K562 (cell line): Measurements from ENCODE around the gene SLC34A3. TPM values are rescaled to one million over a fixed set of nuclear protein-coding genes. Genes with fewer than 3 reads are reported as not detected.

Experiments used
- AFF1 ChIP-seq, 2 experiments: fragments of 450-650 bp; IDR thresholded peaks; 2 replicates each; pipeline ENCODE4 v1.6.1; 2018; ENCODE audit warnings: mild to moderate bottlenecking in 2 of 2, low read depth in 1 of 2; ENCODE audit not compliant: partially characterized antibody in 2 of 2
- ATF1 ChIP-seq, 2 experiments: fragments of 450-650 bp in 1 of 2; IDR thresholded peaks; 2 replicates each; pipeline ENCODE4 v1.6.1; 2016; ENCODE audit warnings: missing compliant biosample characterization in 1 of 2, missing genetic modification characterization in 1 of 2
- DACH1 ChIP-seq: fragments of 450-650 bp; IDR thresholded peaks from 2 replicates; pipeline ENCODE4 v1.6.1; 2018; ENCODE audit not compliant: partially characterized antibody
- E2F6 ChIP-seq, 2 experiments: IDR thresholded peaks; 2 replicates each; pipeline ENCODE4 v1.6.1; 2011; ENCODE audit warnings: borderline replicate concordance in 1 of 2, control low read depth in 1 of 2, low read depth in 1 of 2, low read length in 1 of 2, mild to moderate bottlenecking in 1 of 2, mixed read lengths in 1 of 2, moderate library complexity in 1 of 2; ENCODE audit not compliant: insufficient read depth in 1 of 2, insufficient read length in 1 of 2, poor library complexity in 1 of 2, severe bottlenecking in 1 of 2; ENCODE audit errors: extremely low read depth in 1 of 2
- E4F1 ChIP-seq: fragments of 250-450 bp; sonication (Bioruptor Pico); IDR thresholded peaks from 2 replicates; pipeline ENCODE4 v1.5.0; 2021; ENCODE audit warnings: mild to moderate bottlenecking, borderline replicate concordance
- ELF4 ChIP-seq: fragments of 450-650 bp; formaldehyde crosslinking; IDR thresholded peaks from 2 replicates; pipeline ENCODE4 v1.4.0; 2022; ENCODE audit warnings: missing genetic modification characterization
- LARP7 ChIP-seq: fragments of 450-650 bp; IDR thresholded peaks from 2 replicates; pipeline ENCODE4 v1.6.1; 2016
- MYC ChIP-seq, 2 experiments: fragments of 250-450 bp in 1 of 2; sonication (Bioruptor Pico) in 1 of 2; IDR thresholded peaks; 2 replicates each; pipeline versions ENCODE4 v1.5.1 to v1.6.1; 2012 to 2021; ENCODE audit warnings: low read depth in 2 of 2, borderline replicate concordance in 1 of 2, improper control_type of control experiment in 1 of 2, low read length in 1 of 2, mild to moderate bottlenecking in 1 of 2, moderate library complexity in 1 of 2
- NR1H2 ChIP-seq: sonication (generic); formaldehyde crosslinking; IDR thresholded peaks from 2 replicates; pipeline ENCODE4 v1.4.0; 2020; ENCODE audit warnings: mild to moderate bottlenecking, missing genetic modification reagents
- PHB2 ChIP-seq: fragments of 450-650 bp; IDR thresholded peaks from 2 replicates; pipeline ENCODE4 v1.6.1; 2017; ENCODE audit warnings: low read depth
- POLR2G ChIP-seq: fragments of 200-400 bp; formaldehyde crosslinking; IDR thresholded peaks from 2 replicates; pipeline ENCODE4 v1.6.1; 2017; ENCODE audit warnings: low read depth, mild to moderate bottlenecking, antibody characterized with exemption, low read length, moderate library complexity
- PREB ChIP-seq: sonication (generic); formaldehyde crosslinking; IDR thresholded peaks from 2 replicates; pipeline ENCODE4 v1.8.1; 2023; ENCODE audit warnings: mild to moderate bottlenecking, missing genetic modification reagents
- ZHX1 ChIP-seq: fragments of 150-350 bp; conservative IDR thresholded peaks from 2 replicates; pipeline ENCODE4 v1.6.1; 2014; ENCODE audit warnings: low read length
- ZNF217 ChIP-seq: sonication (generic); formaldehyde crosslinking; IDR thresholded peaks from 2 replicates; pipeline ENCODE4 v1.8.0; 2022; ENCODE audit warnings: mild to moderate bottlenecking, missing genetic modification reagents
- polyA plus RNA-seq, 8 experiments: library from polyadenylated mRNA; depleted of rRNA in 4 of 8; stranded (reverse) in 5 of 8; unstranded in 3 of 8; fragments of >200 nt; fragmentation: Nextera tagmentation in 2 of 8; fragmentation: Illumina TruSeq in 1 of 8; extraction: Ambion mirVana in 2 of 8; extraction: Trizol in 1 of 8; gene quantifications; 2 replicates each; pipeline versions ENCODE4 v1.2.1 to v1.2.3, GENCODE V29; 2011 to 2014; ENCODE audit warnings: inconsistent platforms in 1 of 8, missing spikeins in 1 of 8
- total RNA-seq, 7 experiments: library from RNA; depleted of rRNA in 6 of 7; stranded (reverse); fragments of >200 nt in 6 of 7; fragmentation: Illumina TruSeq in 2 of 7; extraction: Trizol in 2 of 7; gene quantifications; 2 replicates each; pipeline versions ENCODE4 v1.2.1 to v1.2.3, GENCODE V29; 2011 to 2021; ENCODE audit warnings: low replicate concordance in 1 of 7

SLC34A3 gene
- total and polyA plus RNA-seq, 9 of the 15 experiments (the other 6 are each of a cell fraction or from before 2014, with no cell fraction given): not detected

GRCh38 chr9:137232510-137232909, 1.8 kb downstream of the SLC34A3 start (continued):
- TF ChIP-seq AFF1 (IDR thresholded peaks at IDR 0.05; ENCODE audit: low read depth in 1 of 2, partially characterized antibody in 2 of 2) (no peak), MYC (IDR thresholded peaks at IDR 0.05; ENCODE audit: low read depth, low read length) (no peak), MYC (CRISPR knock-in tag; IDR thresholded peaks at IDR 0.05; ENCODE audit: borderline replicate concordance, low read depth) (no peak), POLR2G (peak; percentile 4; the same call in 1 of the 2 replicates), DACH1 (no peak), ELF4 (CRISPR knock-in tag) (no peak), ATF1 (CRISPR knock-in tag; IDR thresholded peaks at IDR 0.05) (no peak), ATF1 (tag; IDR thresholded peaks at IDR 0.05) (no peak), ZHX1 (no peak), PHB2 (no peak), LARP7 (no peak), E4F1 (CRISPR knock-in tag) (no peak), PREB (CRISPR knock-in tag) (no peak), E2F6 (IDR thresholded peaks at IDR 0.05; ENCODE audit: borderline replicate concordance in 1 of 2, extremely low read depth in 1 of 2, insufficient read depth in 1 of 2, insufficient read length in 1 of 2, low read depth in 1 of 2, low read length in 1 of 2, poor library complexity in 1 of 2, severe bottlenecking in 1 of 2) (peak in 1 of 2 experiments; percentile 31), NR1H2 (CRISPR knock-in tag) (no peak), ZNF217 (CRISPR knock-in tag) (no peak)
